DND-41 (cell line): ENCODE measurements around the gene CBX4.

ENCODE experiments used
- ATAC-seq: fragments of 200-7000 bp; cut with Tn5 transposase; 3 replicates; pipeline ENCODE4 v1.9.1; 2021; ENCODE audit warnings: low read depth; ENCODE audit not compliant: insufficient read depth
- DNase-seq: peaks from one replicate; pipeline ENCODE4 v3.0.0-alpha.2; 2020
- H2AFZ ChIP-seq: 2 replicates; pipeline ENCODE4 v1.6.0; 2012; ENCODE audit warnings: low read depth, low read length
- H3K27ac ChIP-seq: 2 replicates; pipeline ENCODE4 v1.5.1; 2012; ENCODE audit warnings: low read length, inconsistent platforms
- H3K27me3 ChIP-seq: fragments of 200-600 bp; sonication (generic); 2 replicates; pipeline ENCODE4 v1.6.0; 2012; ENCODE audit warnings: low read length, mild to moderate bottlenecking, inconsistent platforms; ENCODE audit not compliant: insufficient read depth, poor library complexity
- H3K36me3 ChIP-seq: 2 replicates; pipeline ENCODE4 v1.5.1; 2012; ENCODE audit warnings: low read length, inconsistent platforms; ENCODE audit not compliant: insufficient read depth
- H3K4me1 ChIP-seq: 2 replicates; pipeline ENCODE4 v1.5.1; 2012; ENCODE audit warnings: mild to moderate bottlenecking, low read length; ENCODE audit not compliant: insufficient read depth
- H3K4me2 ChIP-seq: 2 replicates; pipeline ENCODE4 v1.6.0; 2012; ENCODE audit warnings: mild to moderate bottlenecking, moderate library complexity, low read length, inconsistent platforms; ENCODE audit not compliant: insufficient read depth
- H3K4me3 ChIP-seq, 2 experiments: fragments of 200-600 bp in 1 of 2; shearing (Covaris generic) in 1 of 2; 2 replicates each; pipeline ENCODE4 v1.5.1; 2012 to 2016; ENCODE audit warnings: inconsistent platforms in 2 of 2, low read length in 2 of 2, mild to moderate bottlenecking in 2 of 2, low read depth in 1 of 2, moderate library complexity in 1 of 2
- H3K79me2 ChIP-seq: 2 replicates; pipeline ENCODE4 v1.6.0; 2012; ENCODE audit warnings: low read length, inconsistent platforms; ENCODE audit not compliant: insufficient read depth
- H3K9ac ChIP-seq: 2 replicates; pipeline ENCODE4 v1.6.0; 2012; ENCODE audit warnings: low read depth, mild to moderate bottlenecking, inconsistent platforms, low read length, moderate library complexity
- H3K9me3 ChIP-seq: 2 replicates; pipeline ENCODE4 v1.5.1; 2012; ENCODE audit warnings: low read length, moderate library complexity, mild to moderate bottlenecking, inconsistent platforms; ENCODE audit not compliant: insufficient read depth, severe bottlenecking
- H4K20me1 ChIP-seq: 2 replicates; pipeline ENCODE4 v1.6.0; 2012; ENCODE audit warnings: low read length; ENCODE audit not compliant: insufficient read depth
- EZH2 ChIP-seq: IDR thresholded peaks from 3 replicates; pipeline ENCODE4 v1.6.1; 2012; ENCODE audit warnings: borderline replicate concordance, low read depth, mild to moderate bottlenecking, moderate library complexity, low read length, inconsistent platforms; ENCODE audit not compliant: severe bottlenecking
- TF ChIP-seq, protein P1 (sequence below): IDR thresholded peaks from 2 replicates; pipeline ENCODE4 v1.5.1; 2012; ENCODE audit warnings: borderline replicate concordance, low read length, moderate library complexity, mild to moderate bottlenecking; ENCODE audit not compliant: poor library complexity, severe bottlenecking; ENCODE audit errors: extremely low read depth

Gene CBX4

DNA sequence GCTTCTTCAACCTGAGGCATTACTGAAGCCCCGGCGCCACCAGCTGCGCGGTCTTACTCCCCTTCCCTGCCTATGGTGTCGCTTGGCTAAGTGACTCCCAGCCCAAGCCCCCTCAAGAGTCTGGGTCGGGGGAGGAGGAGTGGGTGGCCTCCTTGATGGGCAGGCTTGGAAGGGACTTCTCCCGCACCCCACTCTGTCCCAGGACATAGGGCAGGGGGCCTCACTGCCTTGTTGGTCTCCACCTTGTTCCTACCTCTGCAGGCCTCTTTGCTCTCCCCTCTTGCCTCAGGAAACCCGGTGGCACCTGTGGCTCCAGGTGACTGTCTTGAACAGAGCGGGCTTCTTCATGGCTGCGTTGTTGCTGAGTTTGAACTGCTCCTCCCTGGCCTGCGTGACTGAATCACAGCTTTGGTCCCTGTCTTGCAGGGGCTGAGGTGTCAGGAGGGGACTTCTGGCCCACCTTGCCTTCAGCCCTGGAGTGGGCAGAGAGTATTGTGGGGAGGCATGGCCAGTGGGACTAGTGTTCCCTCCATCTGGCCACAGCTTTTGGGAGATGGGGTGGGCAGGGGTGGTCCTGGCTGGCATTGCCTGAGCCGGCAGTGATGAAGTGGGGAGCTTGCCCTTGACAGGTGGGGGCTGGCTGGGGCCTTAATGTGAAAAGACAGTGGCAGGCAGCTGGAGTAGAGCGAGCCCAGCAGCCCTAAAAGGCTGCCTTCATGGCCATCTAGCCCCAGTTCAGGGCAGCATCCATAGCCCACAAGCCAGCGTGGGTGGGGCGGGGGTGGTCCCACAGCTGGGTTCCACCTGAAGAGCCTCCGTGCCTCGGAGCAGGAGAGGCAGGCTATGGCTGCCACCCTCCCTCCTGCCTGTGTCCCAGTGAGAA lies 54.0 kb downstream of the CBX4 start:
- H3K4me3 ChIP-seq = no peak overlapping the region
- no peak overlapping the region for H3K27ac ChIP-seq
- no peak overlapping the region for H3K9ac ChIP-seq
- peaks cover 23% of the 10 kb centered on the region for H3K79me2 ChIP-seq
- DNase-seq (no peak), ATAC-seq (no peak)
- no peak overlapping the region for H3K4me2 ChIP-seq
- H3K9me3 ChIP-seq = no peaks in the 10 kb centered on the region
- peaks cover 8% of the 10 kb centered on the region for H3K4me1 ChIP-seq
- peaks cover 65% of the 10 kb centered on the region for H4K20me1 ChIP-seq
- peaks cover 62% of the 10 kb centered on the region for H3K36me3 ChIP-seq
- no peak for TF ChIP-seq EZH2
- TF ChIP-seq, protein P1, sequence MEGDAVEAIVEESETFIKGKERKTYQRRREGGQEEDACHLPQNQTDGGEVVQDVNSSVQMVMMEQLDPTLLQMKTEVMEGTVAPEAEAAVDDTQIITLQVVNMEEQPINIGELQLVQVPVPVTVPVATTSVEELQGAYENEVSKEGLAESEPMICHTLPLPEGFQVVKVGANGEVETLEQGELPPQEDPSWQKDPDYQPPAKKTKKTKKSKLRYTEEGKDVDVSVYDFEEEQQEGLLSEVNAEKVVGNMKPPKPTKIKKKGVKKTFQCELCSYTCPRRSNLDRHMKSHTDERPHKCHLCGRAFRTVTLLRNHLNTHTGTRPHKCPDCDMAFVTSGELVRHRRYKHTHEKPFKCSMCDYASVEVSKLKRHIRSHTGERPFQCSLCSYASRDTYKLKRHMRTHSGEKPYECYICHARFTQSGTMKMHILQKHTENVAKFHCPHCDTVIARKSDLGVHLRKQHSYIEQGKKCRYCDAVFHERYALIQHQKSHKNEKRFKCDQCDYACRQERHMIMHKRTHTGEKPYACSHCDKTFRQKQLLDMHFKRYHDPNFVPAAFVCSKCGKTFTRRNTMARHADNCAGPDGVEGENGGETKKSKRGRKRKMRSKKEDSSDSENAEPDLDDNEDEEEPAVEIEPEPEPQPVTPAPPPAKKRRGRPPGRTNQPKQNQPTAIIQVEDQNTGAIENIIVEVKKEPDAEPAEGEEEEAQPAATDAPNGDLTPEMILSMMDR = no peak
- H3K27me3 ChIP-seq = no peaks in the 10 kb centered on the region
- H2AFZ ChIP-seq = no peak overlapping the region

GRCh38 chr17:79784353-79785016 lies 54.8 kb downstream of the CBX4 start:
- peaks cover 15% of the 10 kb centered on the region for H3K4me1 ChIP-seq
- TF ChIP-seq EZH2 = no peak
- TF ChIP-seq, protein P1 = no peak
- H3K36me3 ChIP-seq = peaks cover 69% of the 10 kb centered on the region
- H3K4me3 ChIP-seq = no peak overlapping the region
- H3K27me3 ChIP-seq = no peaks in the 10 kb centered on the region
- H3K9ac ChIP-seq = no peak overlapping the region
- no peak overlapping the region for H3K4me2 ChIP-seq
- H3K27ac ChIP-seq = no peak overlapping the region
- H3K9me3 ChIP-seq = no peaks in the 10 kb centered on the region
- H2AFZ ChIP-seq = no peak overlapping the region
- peaks cover 30% of the 10 kb centered on the region for H3K79me2 ChIP-seq
- ATAC-seq (no peak), DNase-seq (no peak)
- peaks cover 73% of the 10 kb centered on the region for H4K20me1 ChIP-seq

DNA sequence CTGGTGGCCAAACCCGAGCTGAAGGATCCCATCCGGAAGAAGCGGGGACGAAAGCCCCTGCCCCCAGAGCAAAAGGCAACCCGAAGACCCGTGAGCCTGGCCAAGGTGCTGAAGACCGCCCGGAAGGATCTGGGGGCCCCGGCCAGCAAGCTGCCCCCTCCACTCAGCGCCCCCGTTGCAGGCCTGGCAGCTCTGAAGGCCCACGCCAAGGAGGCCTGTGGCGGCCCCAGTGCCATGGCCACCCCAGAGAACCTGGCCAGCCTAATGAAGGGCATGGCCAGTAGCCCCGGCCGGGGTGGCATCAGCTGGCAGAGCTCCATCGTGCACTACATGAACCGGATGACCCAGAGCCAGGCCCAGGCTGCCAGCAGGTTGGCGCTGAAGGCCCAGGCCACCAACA lies 55.3 kb downstream of the CBX4 start:
- no peak for TF ChIP-seq EZH2
- TF ChIP-seq, protein P1 = no peak
- Histone ChIP-seq H4K20me1 (peaks cover 79% of the 10 kb centered on the region), H3K27ac (no peak overlapping the region), H3K36me3 (peaks cover 75% of the 10 kb centered on the region), H3K4me1 (peaks cover 21% of the 10 kb centered on the region), H3K4me3 (no peak overlapping the region), H3K9me3 (no peaks in the 10 kb centered on the region), H3K27me3 (no peaks in the 10 kb centered on the region), H2AFZ (no peak overlapping the region), H3K4me2 (no peak overlapping the region), H3K9ac (no peak overlapping the region), H3K79me2 (peaks cover 36% of the 10 kb centered on the region)
- DNase-seq (no peak), ATAC-seq (no peak)
